ENCODE measurements around the gene SRGAP3. TPM values are rescaled to one million over a fixed set of nuclear protein-coding genes. Genes with fewer than 3 reads are reported as not detected.

Gene SRGAP3
- total RNA-seq, 4 donors from 2014 or later = 7.5 to 33.8 (median 16.0) TPM

DNA sequence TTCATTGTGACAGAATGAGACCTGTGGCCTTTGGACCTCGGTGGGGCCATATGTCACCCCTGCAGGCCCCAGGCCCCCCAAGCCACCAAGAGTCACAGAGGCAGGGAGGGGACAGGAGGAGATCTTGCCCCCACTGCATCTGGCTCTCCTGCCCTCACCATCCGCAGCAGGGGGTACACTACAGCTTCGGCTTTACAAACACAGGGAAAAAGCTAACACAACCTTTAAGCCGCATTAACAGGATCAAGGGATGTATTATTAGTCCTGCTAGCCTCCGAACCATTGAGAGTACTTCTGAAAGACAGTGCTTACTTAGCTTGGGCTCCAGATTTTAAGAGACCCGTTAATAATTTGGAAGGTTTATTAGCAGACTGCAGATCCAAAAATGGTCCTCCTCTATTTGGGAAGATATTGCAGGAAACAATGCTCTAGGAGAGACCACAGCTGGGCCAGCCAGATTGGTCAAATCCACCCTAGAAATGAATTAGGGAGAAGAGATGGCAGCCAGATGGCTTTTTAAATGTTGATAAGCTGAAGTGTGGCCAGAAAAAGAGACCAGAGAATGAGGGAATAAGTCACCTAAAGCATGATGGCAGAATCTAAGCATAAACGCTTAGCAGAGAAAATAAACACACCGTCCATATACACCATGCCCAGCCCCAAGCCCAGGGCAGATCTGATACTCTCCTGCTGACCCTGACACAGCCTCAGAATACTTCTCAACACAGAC, 31.5 kb downstream of the SRGAP3 start:
- 87 to 93% methylated on average over 3 to 7 of the region's 8 CpGs for WGBS, 2 donors (ENCODE audit: low coverage in 1 of 2)
- Histone ChIP-seq H3K27me3 (no peaks in the 10 kb centered on the region), H3K9me3 (no peaks in the 10 kb centered on the region), H3K36me3 (no peaks in the 10 kb centered on the region), H3K27ac (no peak overlapping the region), H3K4me3 (no peak overlapping the region), H3K4me1 (no peaks in the 10 kb centered on the region)
- in situ Hi-C loops (cut with MboI; ENCODE audit: low pct_ligation_motif_present in 1 of 4, low pct_unique_long_range_greater_than_20kb in 1 of 4, low sequenced_read_pairs in 3 of 4) = no loop called here
- intact Hi-C loops (cut with DNase I; ENCODE audit: low total_unique reads) = no loop called here
- TF ChIP-seq POLR2A (IDR thresholded peaks at IDR 0.05) (no peak), POLR2AphosphoS5 (IDR thresholded peaks at IDR 0.05) (no peak), EP300 (IDR thresholded peaks at IDR 0.05; ENCODE audit: low read depth) (no peak)
- TF ChIP-seq, protein P1, sequence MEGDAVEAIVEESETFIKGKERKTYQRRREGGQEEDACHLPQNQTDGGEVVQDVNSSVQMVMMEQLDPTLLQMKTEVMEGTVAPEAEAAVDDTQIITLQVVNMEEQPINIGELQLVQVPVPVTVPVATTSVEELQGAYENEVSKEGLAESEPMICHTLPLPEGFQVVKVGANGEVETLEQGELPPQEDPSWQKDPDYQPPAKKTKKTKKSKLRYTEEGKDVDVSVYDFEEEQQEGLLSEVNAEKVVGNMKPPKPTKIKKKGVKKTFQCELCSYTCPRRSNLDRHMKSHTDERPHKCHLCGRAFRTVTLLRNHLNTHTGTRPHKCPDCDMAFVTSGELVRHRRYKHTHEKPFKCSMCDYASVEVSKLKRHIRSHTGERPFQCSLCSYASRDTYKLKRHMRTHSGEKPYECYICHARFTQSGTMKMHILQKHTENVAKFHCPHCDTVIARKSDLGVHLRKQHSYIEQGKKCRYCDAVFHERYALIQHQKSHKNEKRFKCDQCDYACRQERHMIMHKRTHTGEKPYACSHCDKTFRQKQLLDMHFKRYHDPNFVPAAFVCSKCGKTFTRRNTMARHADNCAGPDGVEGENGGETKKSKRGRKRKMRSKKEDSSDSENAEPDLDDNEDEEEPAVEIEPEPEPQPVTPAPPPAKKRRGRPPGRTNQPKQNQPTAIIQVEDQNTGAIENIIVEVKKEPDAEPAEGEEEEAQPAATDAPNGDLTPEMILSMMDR (IDR thresholded peaks at IDR 0.05) = no peak
- no peak for DNase-seq

DNA sequence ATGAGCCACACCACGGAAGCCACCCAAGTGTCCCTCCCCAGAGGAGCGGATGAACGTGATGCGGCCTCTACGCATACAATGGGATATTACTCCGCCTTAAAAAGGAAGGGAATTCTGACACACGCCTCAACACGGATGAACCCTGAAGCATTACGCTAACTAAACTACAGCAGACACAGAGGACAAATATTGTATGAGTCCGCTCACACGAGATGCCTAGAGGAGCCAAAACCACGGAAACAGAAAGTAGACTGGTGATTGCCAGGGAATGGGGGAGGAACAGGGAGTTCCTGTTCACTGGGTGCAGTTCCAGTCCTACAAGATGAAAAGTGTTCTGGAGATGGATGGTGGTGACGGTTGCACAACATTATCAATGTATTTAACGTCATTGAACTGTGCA, 32.7 kb downstream of the SRGAP3 start:
- Histone ChIP-seq H3K4me1 (no peaks in the 10 kb centered on the region), H3K4me3 (no peak overlapping the region), H3K9me3 (no peaks in the 10 kb centered on the region), H3K27ac (no peak overlapping the region), H3K27me3 (no peaks in the 10 kb centered on the region), H3K36me3 (no peaks in the 10 kb centered on the region)
- DNase-seq = no peak
- intact Hi-C loops (cut with DNase I; ENCODE audit: low total_unique reads) = no loop called here
- in situ Hi-C loops (cut with MboI; ENCODE audit: low pct_ligation_motif_present in 1 of 4, low pct_unique_long_range_greater_than_20kb in 1 of 4, low sequenced_read_pairs in 3 of 4) = no loop called here
- TF ChIP-seq EP300 (IDR thresholded peaks at IDR 0.05; ENCODE audit: low read depth) = no peak
- no peak for TF ChIP-seq POLR2AphosphoS5 (IDR thresholded peaks at IDR 0.05)
- TF ChIP-seq, protein P1 (IDR thresholded peaks at IDR 0.05) = no peak
- no peak for TF ChIP-seq POLR2A (IDR thresholded peaks at IDR 0.05)
- WGBS, 2 donors (ENCODE audit: low coverage in 1 of 2) = 91 to 95% methylated on average over 11 to 14 of the region's 14 CpGs

DNA sequence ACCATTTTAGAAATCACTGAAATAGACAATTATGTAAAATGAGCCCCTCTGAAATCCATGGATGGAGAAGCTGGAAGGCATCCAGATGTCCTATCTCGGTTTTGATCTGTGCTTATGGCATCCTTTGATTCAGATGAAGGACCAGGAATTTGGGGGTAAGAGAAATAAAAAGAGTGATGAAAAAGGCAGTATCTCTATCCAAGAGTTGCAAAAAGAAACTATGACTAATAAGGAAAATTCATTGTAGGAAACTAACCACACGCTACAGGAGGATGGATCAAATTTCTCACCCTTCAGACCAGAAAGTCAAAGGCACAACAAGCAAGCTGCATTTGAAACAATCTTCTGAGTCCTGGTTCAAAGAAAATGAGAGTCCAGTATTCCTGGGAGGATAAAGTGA, 34.8 kb downstream of the SRGAP3 start:
- no peak for DNase-seq
- intact Hi-C loops (cut with DNase I; ENCODE audit: low total_unique reads) (no loop called here), in situ Hi-C loops (cut with MboI; ENCODE audit: low pct_ligation_motif_present in 1 of 4, low pct_unique_long_range_greater_than_20kb in 1 of 4, low sequenced_read_pairs in 3 of 4) (no loop called here)
- H3K27ac ChIP-seq = no peak overlapping the region
- no peak overlapping the region for H3K4me3 ChIP-seq
- no peak for TF ChIP-seq POLR2AphosphoS5 (IDR thresholded peaks at IDR 0.05)
- no peak for TF ChIP-seq EP300 (IDR thresholded peaks at IDR 0.05; ENCODE audit: low read depth)
- TF ChIP-seq POLR2A (IDR thresholded peaks at IDR 0.05) = no peak
- TF ChIP-seq, protein P1 (IDR thresholded peaks at IDR 0.05) = no peak
- H3K4me1 ChIP-seq = no peaks in the 10 kb centered on the region
- 40 to 53% methylated on average over 2 of the region's 2 CpGs for WGBS, 2 donors (ENCODE audit: low coverage in 1 of 2)
- H3K36me3 ChIP-seq = no peaks in the 10 kb centered on the region
- H3K9me3 ChIP-seq = no peaks in the 10 kb centered on the region
- no peaks in the 10 kb centered on the region for H3K27me3 ChIP-seq

DNA sequence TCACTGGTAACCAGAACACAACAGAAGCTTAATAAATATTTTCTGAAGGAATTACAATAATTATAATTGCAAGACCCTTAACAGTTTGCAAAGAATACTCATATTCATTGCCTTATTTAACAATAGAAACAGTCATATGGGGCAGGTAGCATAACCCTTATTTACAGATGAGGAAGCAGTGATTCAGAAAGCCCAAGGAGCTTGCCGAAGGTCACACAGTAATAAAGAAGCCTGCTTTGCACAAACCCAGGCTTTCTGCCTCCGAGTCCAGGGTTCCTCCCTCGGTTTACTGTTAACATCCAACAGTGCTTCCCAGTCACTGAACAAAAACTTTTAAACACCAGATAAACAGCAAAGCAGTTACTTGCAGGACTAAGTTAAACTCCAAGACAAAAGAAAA, 35.3 kb downstream of the SRGAP3 start:
- Histone ChIP-seq H3K27ac (no peak overlapping the region), H3K36me3 (no peaks in the 10 kb centered on the region), H3K27me3 (no peaks in the 10 kb centered on the region), H3K4me3 (no peak overlapping the region), H3K4me1 (no peaks in the 10 kb centered on the region), H3K9me3 (no peaks in the 10 kb centered on the region)
- in situ Hi-C loops (cut with MboI; ENCODE audit: low pct_ligation_motif_present in 1 of 4, low pct_unique_long_range_greater_than_20kb in 1 of 4, low sequenced_read_pairs in 3 of 4) = no loop called here
- WGBS, 2 donors (ENCODE audit: low coverage in 1 of 2) = 52% methylated on average over 3 of the region's 3 CpGs; no CpG with 5 or more reads in 1 of the 2 donors
- no peak for DNase-seq
- no peak for TF ChIP-seq POLR2AphosphoS5 (IDR thresholded peaks at IDR 0.05)
- TF ChIP-seq, protein P1 (IDR thresholded peaks at IDR 0.05) = no peak
- TF ChIP-seq EP300 (IDR thresholded peaks at IDR 0.05; ENCODE audit: low read depth) = no peak
- no peak for TF ChIP-seq POLR2A (IDR thresholded peaks at IDR 0.05)
- intact Hi-C loops (cut with DNase I; ENCODE audit: low total_unique reads) = no loop called here
